GM12878 (cell line): Measurements from ENCODE around the gene LTBP2.

Experiments used
- CHD1 ChIP-seq: IDR thresholded peaks from 2 replicates; pipeline ENCODE4 v1.6.1; 2012; ENCODE audit warnings: low read depth, low read length, improper control_type of control experiment
- CTCF ChIP-seq, 3 experiments: IDR thresholded peaks in 2 of 3; conservative IDR thresholded peaks in 1 of 3; 2 replicates each; pipeline ENCODE4 v1.5.1; 2011; ENCODE audit warnings: low read depth in 3 of 3, low read length in 3 of 3, mild to moderate bottlenecking in 3 of 3, control low read depth in 2 of 3, moderate library complexity in 2 of 3, inconsistent platforms in 1 of 3, mixed read lengths in 1 of 3; ENCODE audit not compliant: control insufficient read depth in 2 of 3, insufficient read depth in 1 of 3; ENCODE audit errors: extremely low read depth in 1 of 3
- FOXK2 ChIP-seq: fragments of 450-650 bp; IDR thresholded peaks from 2 replicates; pipeline ENCODE4 v1.6.1; 2017; ENCODE audit warnings: mild to moderate bottlenecking, moderate library complexity
- GABPA ChIP-seq: IDR thresholded peaks from 2 replicates; pipeline ENCODE4 v1.6.1; 2014; ENCODE audit warnings: antibody characterized with exemption, low read depth, mild to moderate bottlenecking, inconsistent platforms
- JUND ChIP-seq: IDR thresholded peaks from 2 replicates; pipeline ENCODE4 v1.6.1; 2012; ENCODE audit warnings: low read depth, mild to moderate bottlenecking, low read length, improper control_type of control experiment, moderate library complexity
- POLR2A ChIP-seq: IDR thresholded peaks from 2 replicates; pipeline ENCODE4 v1.6.1; 2011; ENCODE audit warnings: low read depth, mild to moderate bottlenecking, low read length
- POLR2AphosphoS5 ChIP-seq: IDR thresholded peaks from 2 replicates; pipeline ENCODE4 v1.6.1; 2011; ENCODE audit warnings: mild to moderate bottlenecking, low read length, inconsistent platforms

DNA sequence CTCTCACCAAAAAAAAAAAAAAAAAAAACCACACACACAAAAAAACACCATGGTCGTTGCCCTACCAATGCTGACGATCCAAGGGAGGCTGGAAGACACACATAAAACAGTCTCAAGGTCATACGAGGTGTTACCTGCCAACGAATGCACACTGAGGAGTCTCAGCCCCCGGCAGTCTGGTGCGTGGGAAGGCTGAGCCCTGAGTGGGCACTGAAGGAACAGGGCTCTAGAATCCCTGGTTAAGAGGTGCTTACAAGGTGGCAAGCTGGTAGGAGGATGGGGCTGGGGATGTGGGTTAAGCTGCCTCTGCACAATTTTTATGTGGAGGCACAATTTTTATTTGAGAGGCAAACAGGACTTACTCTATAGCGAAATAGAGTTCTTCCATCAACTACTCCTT, 7.9 kb downstream of the LTBP2 start:
- TF ChIP-seq CTCF (IDR thresholded peaks at IDR 0.05 in 2 of 3, conservative IDR thresholded peaks at IDR 0.05 in 1 of 3; ENCODE audit: control insufficient read depth in 2 of 3, extremely low read depth in 1 of 3, insufficient read depth in 1 of 3, low read depth in 3 of 3, low read length in 3 of 3) (no peak), JUND (no peak), GABPA (no peak), FOXK2 (no peak), POLR2A (no peak), POLR2AphosphoS5 (no peak), CHD1 (no peak)
